ENCODE data around the gene GNAS.

DNA sequence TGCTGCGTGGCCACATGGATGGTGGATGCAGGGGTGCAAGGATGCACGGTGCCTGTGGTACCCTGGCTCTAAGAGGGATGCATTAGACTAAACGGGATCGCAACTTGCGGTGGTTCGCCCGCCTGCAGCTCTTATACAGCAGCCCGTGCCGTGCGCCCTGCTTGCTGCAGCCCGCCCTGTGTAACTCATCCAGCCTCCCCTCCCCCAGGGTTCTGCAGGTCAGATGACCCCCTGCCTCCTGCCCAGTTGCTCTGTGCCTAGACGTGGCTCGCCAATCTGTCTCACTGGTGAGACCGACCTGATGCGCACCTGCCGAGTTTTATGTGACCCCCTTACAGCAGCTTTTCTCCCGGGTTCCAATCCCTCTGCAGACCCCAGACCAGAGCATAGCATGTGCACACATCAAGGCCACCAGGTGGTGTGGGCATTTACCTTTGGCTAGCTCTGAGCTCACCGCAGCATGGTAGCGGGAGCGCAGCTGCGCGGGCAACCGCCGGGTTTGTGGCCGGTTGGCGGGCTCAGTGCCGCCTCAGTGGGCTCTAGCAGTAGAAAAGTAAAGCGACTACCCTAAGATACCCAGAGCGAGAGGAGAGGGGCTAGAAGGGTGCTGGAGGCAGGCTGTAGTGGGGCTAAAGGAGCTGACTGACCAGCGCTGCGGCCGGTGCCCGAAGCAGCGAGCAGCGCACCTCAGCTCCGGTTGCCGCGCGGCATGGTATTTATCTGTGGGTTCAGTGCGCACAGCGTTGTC lies 1.1 kb upstream of the GNAS start:
- no peak for TF ChIP-seq CTCF (IDR thresholded peaks at IDR 0.05; ENCODE audit: insufficient read depth, low read depth, low read length)
- TF ChIP-seq EZH2 (IDR thresholded peaks at IDR 0.05; ENCODE audit: insufficient read depth, low read length) = no peak
